BLaER1 treated with 17β-estradiol and CSF1 and Interleukin-3, amounts not matched to agents 10 nM and 100 nM (cell line): ENCODE results near the gene SLC35B3.
A peak's percentile ranks its signal among the peaks of the same experiment; 100 is the strongest.
"Not testable (repeated sequence)": the region's sequence is repeated elsewhere in the genome, so short reads cannot be mapped to it uniquely, and the experiment has no call there.

Experiments
- H3K27ac ChIP-seq, 11 experiments: shearing (Covaris generic); formaldehyde crosslinking; 2 replicates each; pipeline ENCODE4 v1.8.1; 2022
- H3K27me3 ChIP-seq, 11 experiments: shearing (Covaris generic); formaldehyde crosslinking; 2 replicates each; pipeline ENCODE4 v1.8.1; 2022
- H3K36me3 ChIP-seq, 11 experiments: shearing (Covaris generic); formaldehyde crosslinking; 2 replicates each; pipeline ENCODE4 v1.8.1; 2022
- H3K4me1 ChIP-seq, 10 experiments: shearing (Covaris generic); formaldehyde crosslinking; 2 replicates each; pipeline ENCODE4 v1.8.1; 2022
- H3K4me2 ChIP-seq, 11 experiments: shearing (Covaris generic); formaldehyde crosslinking; 2 replicates each; pipeline ENCODE4 v1.8.1; 2022
- H3K4me3 ChIP-seq, 10 experiments: shearing (Covaris generic); formaldehyde crosslinking; 2 replicates each; pipeline ENCODE4 v1.8.1; 2022
- H3K9ac ChIP-seq, 11 experiments: shearing (Covaris generic); formaldehyde crosslinking; 2 replicates each; pipeline ENCODE4 v1.8.1; 2022
- H3K9me3 ChIP-seq, 11 experiments: shearing (Covaris generic); formaldehyde crosslinking; replicated peaks in 1 of 11; 2 replicates each; pipeline ENCODE4 v1.8.1; 2022
- H4K20me1 ChIP-seq, 11 experiments: shearing (Covaris generic); formaldehyde crosslinking; 2 replicates each; pipeline ENCODE4 v1.8.1; 2022
- Cebpa-rat ChIP-seq, 11 experiments: shearing (Covaris generic); IDR thresholded peaks; 2 replicates each; pipeline ENCODE4 v1.8.1; 2022

SLC35B3 gene

DNA sequence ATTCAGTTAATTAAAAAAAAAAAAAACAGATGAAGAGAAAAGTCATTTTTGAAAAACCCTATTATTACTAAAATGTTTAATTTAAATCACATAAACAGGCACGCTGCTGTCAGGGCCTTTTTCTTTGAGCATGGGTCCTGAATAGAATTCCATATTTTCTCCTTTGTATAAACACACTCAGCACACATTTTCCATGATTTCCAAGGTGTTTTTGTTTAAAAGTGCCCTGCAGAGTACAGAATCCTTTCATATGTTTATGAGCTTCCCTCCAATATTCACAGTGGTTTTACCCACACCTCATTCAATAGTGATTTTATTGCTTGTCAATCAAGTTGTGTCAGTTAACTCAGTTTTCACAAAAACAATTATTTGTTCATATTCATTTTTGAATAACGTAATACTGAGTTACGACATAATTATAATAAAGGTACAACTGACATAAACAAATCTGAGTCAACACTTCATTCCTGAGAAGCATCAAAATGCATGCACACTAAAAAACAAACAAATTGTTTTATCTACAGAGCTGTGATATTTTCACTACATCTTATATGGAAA lies 15.2 kb downstream of the SLC35B3 start:
- no peak overlapping the region for H3K4me2 ChIP-seq
- H3K4me1 ChIP-seq = no peaks in the 10 kb centered on the region
- peaks cover 28 to 93% (median 58%) of the 10 kb centered on the region in 11 experiments for H3K36me3 ChIP-seq
- TF ChIP-seq Cebpa-rat (IDR thresholded peaks at IDR 0.05) = no peak
- no peak overlapping the region for H3K27ac ChIP-seq
- no peak overlapping the region for H3K9ac ChIP-seq
- H4K20me1 ChIP-seq = no peaks in the 10 kb centered on the region; a peak in 1 of 22 replicates
- no peaks in the 10 kb centered on the region for H3K27me3 ChIP-seq
- no peak overlapping the region for H3K4me3 ChIP-seq
- no peaks in the 10 kb centered on the region for H3K9me3 ChIP-seq

DNA sequence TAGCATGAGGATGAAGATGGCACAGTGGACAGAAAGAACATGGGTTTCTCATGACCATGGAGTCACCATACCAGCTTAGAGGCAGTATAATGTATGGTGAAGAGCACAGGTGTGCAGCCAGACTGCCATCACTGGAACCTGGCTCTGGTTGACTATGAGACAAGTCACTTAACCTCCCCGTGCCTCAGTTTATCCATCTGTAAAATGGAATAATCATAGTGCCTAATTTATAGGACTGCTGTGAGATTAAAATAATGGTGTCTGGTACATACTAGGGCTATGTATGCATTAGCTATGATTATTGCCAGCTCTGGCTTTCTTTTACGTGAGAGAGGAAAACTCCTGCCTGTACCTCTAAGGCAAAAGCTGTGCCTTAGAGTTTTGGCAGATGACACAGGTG lies 19.4 kb downstream of the SLC35B3 start:
- Histone ChIP-seq H3K36me3 (peaks cover 44 to 98% (median 79%) of the 10 kb centered on the region in 11 experiments), H3K9ac (no peak overlapping the region), H3K4me2 (no peak overlapping the region), H3K27me3 (no peaks in the 10 kb centered on the region), H4K20me1 (no peaks in the 10 kb centered on the region; a peak in 1 of 22 replicates), H3K4me3 (no peak overlapping the region), H3K9me3 (peaks cover 0 to 5% (median 0%) of the 10 kb centered on the region in 11 experiments; a peak in 2 of 22 replicates), H3K4me1 (no peaks in the 10 kb centered on the region), H3K27ac (no peak overlapping the region)
- no peak for TF ChIP-seq Cebpa-rat (IDR thresholded peaks at IDR 0.05)

DNA sequence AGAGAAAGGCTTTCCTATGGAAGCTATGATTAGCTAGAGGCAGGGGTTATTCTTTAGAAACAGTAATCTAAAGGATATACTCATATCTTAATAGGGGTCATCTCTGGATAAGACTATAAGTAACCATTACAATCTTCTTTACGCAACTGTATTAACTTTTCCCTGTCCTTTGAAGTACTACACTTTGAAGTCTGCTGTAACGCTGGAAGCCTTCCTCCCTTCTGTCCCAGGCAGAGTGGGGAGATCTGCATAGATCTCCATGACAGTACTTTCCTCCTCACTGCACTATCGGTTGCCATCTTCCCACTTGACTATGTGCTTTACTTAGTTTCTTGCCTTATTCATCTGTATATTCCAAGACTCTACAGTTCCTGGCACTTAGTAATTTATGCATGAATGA lies 20.1 kb downstream of the SLC35B3 start:
- H4K20me1 ChIP-seq = no peaks in the 10 kb centered on the region; a peak in 1 of 22 replicates
- no peaks in the 10 kb centered on the region for H3K27me3 ChIP-seq
- peaks cover 0 to 5% (median 0%) of the 10 kb centered on the region in 11 experiments; a peak in 2 of 22 replicates for H3K9me3 ChIP-seq
- H3K27ac ChIP-seq = no peak overlapping the region
- H3K4me1 ChIP-seq = no peaks in the 10 kb centered on the region
- H3K36me3 ChIP-seq = peaks cover 50 to 98% (median 79%) of the 10 kb centered on the region in 11 experiments
- TF ChIP-seq Cebpa-rat (IDR thresholded peaks at IDR 0.05) = no peak
- H3K4me2 ChIP-seq = no peak overlapping the region
- no peak overlapping the region for H3K9ac ChIP-seq
- H3K4me3 ChIP-seq = no peak overlapping the region

DNA sequence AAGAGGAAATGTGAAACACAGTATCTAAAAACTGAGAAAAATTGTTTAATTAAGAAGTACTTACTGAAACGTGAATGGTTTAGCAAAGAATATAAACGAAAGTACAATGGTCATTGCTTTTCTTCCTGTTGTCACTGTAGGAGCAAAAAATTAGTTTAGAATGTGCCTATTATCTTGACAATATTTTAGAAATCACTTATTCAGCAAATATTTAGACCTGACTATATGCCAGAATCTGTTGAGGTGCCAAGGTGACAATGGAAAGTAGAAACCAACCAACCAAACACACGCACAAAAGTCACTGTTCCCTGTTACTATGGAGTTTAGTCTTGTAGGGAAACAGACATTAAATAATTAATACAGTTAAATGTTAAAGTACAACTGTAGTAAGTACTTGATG lies 20.5 kb downstream of the SLC35B3 start:
- Histone ChIP-seq H3K4me2 (no peak overlapping the region), H3K4me3 (no peak overlapping the region), H3K27me3 (no peaks in the 10 kb centered on the region), H3K4me1 (no peaks in the 10 kb centered on the region), H3K9me3 (peaks cover 0 to 5% (median 0%) of the 10 kb centered on the region in 11 experiments; a peak in 2 of 22 replicates), H3K27ac (no peak overlapping the region), H4K20me1 (no peaks in the 10 kb centered on the region; a peak in 1 of 22 replicates), H3K36me3 (peaks cover 55 to 98% (median 80%) of the 10 kb centered on the region in 11 experiments), H3K9ac (no peak overlapping the region)
- TF ChIP-seq Cebpa-rat (IDR thresholded peaks at IDR 0.05) = no peak

DNA sequence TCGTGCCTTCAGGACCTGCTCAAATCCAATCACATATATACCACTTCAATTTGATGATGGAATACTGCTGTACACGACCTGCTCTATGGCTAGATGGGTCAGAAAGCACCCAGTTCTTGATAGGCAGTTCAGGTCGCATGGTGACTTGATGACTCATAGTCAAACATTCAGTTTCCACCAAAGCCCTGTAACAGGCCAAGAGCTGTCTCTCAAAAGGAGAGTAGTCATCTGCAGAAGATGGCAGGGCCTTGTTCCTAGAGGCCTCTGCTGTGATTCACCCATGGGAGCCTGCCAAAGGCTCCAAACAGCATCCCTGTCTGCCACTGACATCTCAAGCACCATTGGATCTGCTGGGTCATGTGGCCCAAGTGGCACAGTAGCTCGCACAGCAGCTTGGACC lies 29.4 kb downstream of the SLC35B3 start:
- H3K4me3 ChIP-seq, H3K4me2 ChIP-seq, H3K27me3 ChIP-seq, H3K27ac ChIP-seq, H3K4me1 ChIP-seq, H4K20me1 ChIP-seq, H3K9ac ChIP-seq: not testable (repeated sequence)
- peaks cover 13 to 28% (median 16%) of the 10 kb centered on the region in 11 experiments; a peak in 21 of 22 replicates for H3K36me3 ChIP-seq
- peaks cover 0 to 25% (median 0%) of the 10 kb centered on the region in 11 experiments; a peak in 5 of 22 replicates for H3K9me3 ChIP-seq

DNA sequence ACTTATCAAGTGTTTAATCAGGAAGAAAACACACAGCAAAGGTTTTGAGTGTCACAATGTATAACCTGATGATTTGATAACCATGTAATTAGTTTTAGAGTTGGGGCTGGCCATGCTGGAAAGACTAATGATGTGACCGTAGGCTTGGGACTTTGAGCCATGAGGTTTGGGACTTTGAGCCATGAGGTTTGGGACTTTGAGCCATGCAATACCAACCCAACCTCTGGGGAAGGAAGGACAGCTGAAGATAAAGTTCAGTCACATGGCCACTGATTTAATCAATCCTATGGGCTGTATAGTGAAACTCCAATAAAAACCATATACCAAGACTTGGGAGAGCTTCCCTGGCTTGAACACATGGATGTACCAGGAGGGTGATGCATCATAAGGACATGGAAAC lies 32.8 kb downstream of the SLC35B3 start:
- Histone ChIP-seq H3K4me1 (no peaks in the 10 kb centered on the region), H4K20me1 (no peaks in the 10 kb centered on the region), H3K27ac (no peak overlapping the region), H3K4me2 (no peak overlapping the region), H3K9ac (no peak overlapping the region), H3K4me3 (no peak overlapping the region), H3K9me3 (peaks cover 0 to 21% (median 0%) of the 10 kb centered on the region in 11 experiments; a peak in 4 of 22 replicates), H3K27me3 (no peaks in the 10 kb centered on the region), H3K36me3 (peaks cover 0 to 5% (median 0%) of the 10 kb centered on the region in 11 experiments; a peak in 1 of 22 replicates)
- TF ChIP-seq Cebpa-rat (IDR thresholded peaks at IDR 0.05) = no peak

DNA sequence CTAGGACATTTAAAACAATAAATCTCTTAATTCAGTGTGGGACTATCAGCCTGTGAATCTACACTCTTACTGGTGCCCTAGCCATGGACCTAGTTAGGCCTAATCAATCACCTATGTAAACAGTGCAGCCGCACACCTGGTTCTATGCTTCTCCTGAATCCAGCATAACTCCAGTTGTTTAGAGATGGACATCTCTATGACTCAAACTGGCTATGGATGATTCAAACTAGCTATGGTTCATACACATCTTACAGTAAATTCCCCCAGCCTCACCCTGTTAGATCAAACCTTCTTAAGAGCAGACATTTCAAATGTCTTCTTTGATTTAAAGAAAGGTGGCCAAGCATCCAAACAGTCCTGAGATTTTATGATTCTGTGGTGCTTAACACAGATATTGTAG lies 34.7 kb downstream of the SLC35B3 start:
- Histone ChIP-seq H3K4me2 (no peak overlapping the region), H3K27ac (no peak overlapping the region), H3K9me3 (peaks cover 0 to 14% (median 0%) of the 10 kb centered on the region in 11 experiments; a peak in 3 of 22 replicates), H3K36me3 (peaks cover 0 to under 1% (median 0%) of the 10 kb centered on the region in 11 experiments; a peak in 1 of 22 replicates), H4K20me1 (no peaks in the 10 kb centered on the region), H3K4me3 (no peak overlapping the region), H3K4me1 (no peaks in the 10 kb centered on the region), H3K9ac (no peak overlapping the region), H3K27me3 (no peaks in the 10 kb centered on the region)
- TF ChIP-seq Cebpa-rat (IDR thresholded peaks at IDR 0.05) = no peak

DNA sequence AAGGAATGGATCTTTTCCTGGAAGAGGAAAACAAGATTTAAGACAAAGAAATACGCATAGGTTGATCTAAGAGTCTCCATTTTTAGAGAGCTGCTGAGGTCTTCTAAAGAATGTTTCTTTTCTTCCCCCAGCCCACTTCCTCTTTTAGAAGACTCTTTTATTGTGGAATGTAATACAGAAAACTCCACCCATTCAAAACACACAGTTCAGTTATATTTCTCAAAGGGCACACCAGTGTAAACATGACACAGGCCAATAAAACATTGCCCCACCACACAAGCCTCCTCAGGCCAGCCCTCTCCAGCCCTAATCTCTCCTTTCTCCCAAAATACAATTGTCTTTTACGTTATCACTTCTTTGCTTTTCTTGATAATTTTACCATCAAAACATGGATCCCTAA lies 42.8 kb downstream of the SLC35B3 start:
- no peak overlapping the region for H3K9ac ChIP-seq

DNA sequence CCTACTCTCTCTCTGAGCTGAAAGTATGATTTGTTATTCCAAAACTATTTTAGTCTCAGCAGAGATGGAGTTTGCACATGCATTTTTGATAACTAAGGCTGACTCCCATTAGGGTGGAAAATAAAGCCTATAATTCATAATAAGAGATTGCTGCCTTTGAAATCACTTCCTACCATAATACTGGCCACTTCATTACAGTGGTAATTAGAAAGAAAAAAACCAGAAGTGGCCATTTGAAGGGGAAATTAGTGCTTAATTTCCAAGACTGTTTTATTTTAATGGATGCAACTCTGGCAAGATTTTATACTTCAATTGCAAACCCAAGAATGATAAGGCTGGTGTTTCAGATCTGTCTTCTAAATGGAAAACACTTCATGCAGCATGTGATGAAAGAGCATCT lies 43.4 kb downstream of the SLC35B3 start:
- peaks cover 0 to 15% (median 10%) of the 10 kb centered on the region in 10 experiments; a peak in 13 of 20 replicates for H3K4me1 ChIP-seq
- H3K27me3 ChIP-seq = no peaks in the 10 kb centered on the region
- H3K4me2 ChIP-seq = peak overlapping the region in 6 of 11 experiments; percentile 3 to 41 (median 22); a peak in 7 of 22 replicates
- no peaks in the 10 kb centered on the region for H4K20me1 ChIP-seq
- no peaks in the 10 kb centered on the region for H3K9me3 ChIP-seq
- no peak overlapping the region for H3K27ac ChIP-seq
- H3K9ac ChIP-seq = no peak overlapping the region
- TF ChIP-seq Cebpa-rat (IDR thresholded peaks at IDR 0.05) = no peak
- H3K36me3 ChIP-seq = no peaks in the 10 kb centered on the region
- H3K4me3 ChIP-seq = no peak overlapping the region

More for the DNA sequence above, 42.8 kb downstream of the SLC35B3 start:
- H3K4me1 ChIP-seq = peaks cover 0 to 15% (median 10%) of the 10 kb centered on the region in 10 experiments; a peak in 13 of 20 replicates
- no peaks in the 10 kb centered on the region for H3K27me3 ChIP-seq
- H3K27ac ChIP-seq = peak overlapping the region in 1 of 11 experiments; percentile 8; a peak in 1 of 22 replicates
- H4K20me1 ChIP-seq = no peaks in the 10 kb centered on the region
- no peak overlapping the region for H3K4me3 ChIP-seq
- no peaks in the 10 kb centered on the region for H3K9me3 ChIP-seq
- peak overlapping the region in 9 of 11 experiments; percentile 1 to 41 (median 17); a peak in 11 of 22 replicates for H3K4me2 ChIP-seq
- no peaks in the 10 kb centered on the region for H3K36me3 ChIP-seq
- no peak for TF ChIP-seq Cebpa-rat (IDR thresholded peaks at IDR 0.05)
